ENCODE data around the gene PPP1R26. TPM values are rescaled to one million over a fixed set of nuclear protein-coding genes. Genes with fewer than 3 reads are reported as not detected.

The PPP1R26 gene
- total RNA-seq, 4 donors from 2014 or later, result 10.0 to 31.1 (median 18.2) TPM

GRCh38 chr9:135514342-135515082 is 34.9 kb downstream of the PPP1R26 start:
- H3K27ac ChIP-seq (replicated peaks in 1 of 4), result no peak overlapping the region
- DNase-seq (ENCODE audit: extremely low spot score), result no peak
- H3K4me3 ChIP-seq, result no peak overlapping the region
- TF ChIP-seq POLR2AphosphoS5 (IDR thresholded peaks at IDR 0.05) (no peak), POLR2A (IDR thresholded peaks at IDR 0.05; ENCODE audit: low read depth) (no peak), EP300 (IDR thresholded peaks at IDR 0.05) (no peak), CTCF (IDR thresholded peaks at IDR 0.05) (no peak)
- peaks cover 0 to 24% (median 0%) of the 10 kb centered on the region in 4 donors for H3K27me3 ChIP-seq
- 79% methylated on average over 9 of the region's 17 CpGs for WGBS
- intact Hi-C loops (cut with DNase I), result no loop called here
- no peaks in the 10 kb centered on the region for H3K9me3 ChIP-seq
- no peaks in the 10 kb centered on the region for H3K4me1 ChIP-seq
- H3K36me3 ChIP-seq, result no peaks in the 10 kb centered on the region

GRCh38 chr9:135515083-135515951 is 35.7 kb downstream of the PPP1R26 start:
- Histone ChIP-seq H3K27ac (replicated peaks in 1 of 4) (no peak overlapping the region), H3K4me3 (no peak overlapping the region), H3K36me3 (no peaks in the 10 kb centered on the region), H3K27me3 (peaks cover 0 to 24% (median 0%) of the 10 kb centered on the region in 4 donors), H3K4me1 (no peaks in the 10 kb centered on the region), H3K9me3 (no peaks in the 10 kb centered on the region)
- intact Hi-C loops (cut with DNase I), result no loop called here
- no peak for TF ChIP-seq POLR2A (IDR thresholded peaks at IDR 0.05; ENCODE audit: low read depth)
- no peak for TF ChIP-seq CTCF (IDR thresholded peaks at IDR 0.05)
- TF ChIP-seq POLR2AphosphoS5 (IDR thresholded peaks at IDR 0.05), result no peak
- no peak for TF ChIP-seq EP300 (IDR thresholded peaks at IDR 0.05)
- 88% methylated on average over 23 of the region's 31 CpGs for WGBS
- DNase-seq (ENCODE audit: extremely low spot score), result no peak

- no peak overlapping the region for H3K4me3 ChIP-seq
- no peak for TF ChIP-seq POLR2AphosphoS5 (IDR thresholded peaks at IDR 0.05)
- no peak for TF ChIP-seq CTCF (IDR thresholded peaks at IDR 0.05)
- TF ChIP-seq POLR2A (IDR thresholded peaks at IDR 0.05; ENCODE audit: low read depth), result no peak
- no peak for TF ChIP-seq EP300 (IDR thresholded peaks at IDR 0.05)
- H3K36me3 ChIP-seq, result no peaks in the 10 kb centered on the region
- WGBS, result 73% methylated on average over 18 of the region's 25 CpGs
- intact Hi-C loops (cut with DNase I), result no loop called here
- H3K27ac ChIP-seq (replicated peaks in 1 of 4), result no peak overlapping the region
- no peak for DNase-seq (ENCODE audit: extremely low spot score)
- peaks cover 0 to 32% (median 0%) of the 10 kb centered on the region in 4 donors for H3K27me3 ChIP-seq
- no peaks in the 10 kb centered on the region for H3K4me1 ChIP-seq
- no peaks in the 10 kb centered on the region for H3K9me3 ChIP-seq
Observed at GRCh38 chr9:135516132-135516860, 36.7 kb downstream of the PPP1R26 start.

GRCh38 chr9:135517407-135517822 is 37.8 kb downstream of the PPP1R26 start:
- H3K9me3 ChIP-seq, result no peaks in the 10 kb centered on the region
- WGBS, result 92% methylated on average over 24 of the region's 24 CpGs
- no peak for TF ChIP-seq EP300 (IDR thresholded peaks at IDR 0.05)
- TF ChIP-seq POLR2A (IDR thresholded peaks at IDR 0.05; ENCODE audit: low read depth), result no peak
- TF ChIP-seq CTCF (IDR thresholded peaks at IDR 0.05), result no peak
- TF ChIP-seq POLR2AphosphoS5 (IDR thresholded peaks at IDR 0.05), result no peak
- no peak overlapping the region for H3K4me3 ChIP-seq
- no peaks in the 10 kb centered on the region for H3K36me3 ChIP-seq
- no peak overlapping the region for H3K27ac ChIP-seq (replicated peaks in 1 of 4)
- intact Hi-C loops (cut with DNase I), result no loop called here
- peaks cover 0 to 41% (median 0%) of the 10 kb centered on the region in 4 donors for H3K27me3 ChIP-seq
- no peaks in the 10 kb centered on the region for H3K4me1 ChIP-seq
- DNase-seq (ENCODE audit: extremely low spot score), result no peak

Data from esophagus muscularis mucosa (tissue), 4 donors.